ENCODE results near the gene GALNT3.

GRCh38 chr2:165843351-165843750 is 49.3 kb upstream of the GALNT3 start:
- TF ChIP-seq, protein P1, sequence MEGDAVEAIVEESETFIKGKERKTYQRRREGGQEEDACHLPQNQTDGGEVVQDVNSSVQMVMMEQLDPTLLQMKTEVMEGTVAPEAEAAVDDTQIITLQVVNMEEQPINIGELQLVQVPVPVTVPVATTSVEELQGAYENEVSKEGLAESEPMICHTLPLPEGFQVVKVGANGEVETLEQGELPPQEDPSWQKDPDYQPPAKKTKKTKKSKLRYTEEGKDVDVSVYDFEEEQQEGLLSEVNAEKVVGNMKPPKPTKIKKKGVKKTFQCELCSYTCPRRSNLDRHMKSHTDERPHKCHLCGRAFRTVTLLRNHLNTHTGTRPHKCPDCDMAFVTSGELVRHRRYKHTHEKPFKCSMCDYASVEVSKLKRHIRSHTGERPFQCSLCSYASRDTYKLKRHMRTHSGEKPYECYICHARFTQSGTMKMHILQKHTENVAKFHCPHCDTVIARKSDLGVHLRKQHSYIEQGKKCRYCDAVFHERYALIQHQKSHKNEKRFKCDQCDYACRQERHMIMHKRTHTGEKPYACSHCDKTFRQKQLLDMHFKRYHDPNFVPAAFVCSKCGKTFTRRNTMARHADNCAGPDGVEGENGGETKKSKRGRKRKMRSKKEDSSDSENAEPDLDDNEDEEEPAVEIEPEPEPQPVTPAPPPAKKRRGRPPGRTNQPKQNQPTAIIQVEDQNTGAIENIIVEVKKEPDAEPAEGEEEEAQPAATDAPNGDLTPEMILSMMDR (IDR thresholded peaks at IDR 0.05) = no peak
- TF ChIP-seq POLR2A (IDR thresholded peaks at IDR 0.05) = no peak

All from adrenal gland (tissue), 5 donors.